ENCODE results near the gene CEMIP. TPM values are rescaled to one million over a fixed set of nuclear protein-coding genes. Genes with fewer than 3 reads are reported as not detected.

The CEMIP gene
- total and polyA plus RNA-seq, 2 of the 8 experiments (the other 6 are each of a cell fraction or from before 2014, with no cell fraction given) = 0.11 to 0.60 TPM

DNA sequence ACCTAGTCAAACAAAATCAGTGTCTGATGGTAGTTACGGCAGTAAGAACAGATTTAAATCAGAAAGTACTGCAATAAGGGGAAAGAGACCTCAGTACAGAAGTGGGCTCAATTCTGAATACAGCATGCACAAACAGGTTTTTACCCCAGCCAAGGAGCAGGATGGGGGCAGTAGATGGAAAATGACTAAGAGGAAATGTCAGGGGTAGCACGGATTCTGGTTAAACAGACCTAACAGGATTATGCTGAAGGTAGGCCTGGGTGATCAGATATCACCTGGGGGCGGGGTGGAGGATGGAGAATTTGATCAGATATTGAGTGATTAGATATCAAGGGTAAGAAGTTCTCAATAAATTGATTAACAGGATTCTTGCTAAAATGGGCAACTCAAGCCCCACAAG, 191.5 kb downstream of the CEMIP start:
- Histone ChIP-seq H3K4me3 (ENCODE audit: extremely low read depth in 1 of 4, insufficient read depth in 2 of 4, low read depth in 3 of 4, low read length in 4 of 4) (no peak overlapping the region), H3K36me3 (ENCODE audit: control insufficient read depth in 2 of 4, insufficient read depth in 4 of 4, low read length in 3 of 4) (peaks cover 0 to 3% (median 0%) of the 10 kb centered on the region in 4 experiments; a peak in 1 of 8 replicates), H4K5ac (ENCODE audit: insufficient read length, low read depth, low read length) (no peak overlapping the region), H3K18ac (ENCODE audit: extremely low read depth, low read length) (no peak overlapping the region), H3K27me3 (replicated peaks in 1 of 4; ENCODE audit: control insufficient read depth in 3 of 4, extremely low read depth in 1 of 4, insufficient read depth in 3 of 4, low read length in 3 of 4) (no peaks in the 10 kb centered on the region), H2BK12ac (ENCODE audit: low read depth, low read length) (no peak overlapping the region), H3K9me3 (ENCODE audit: insufficient read depth in 2 of 2, low read depth in 1 of 2, low read length in 1 of 2) (no peaks in the 10 kb centered on the region), H3K4me2 (ENCODE audit: insufficient read depth in 1 of 2, low read depth in 2 of 2, low read length in 2 of 2) (peak overlapping the region in 1 of 2 experiments; percentile 43; a peak in 1 of 4 replicates), H2BK20ac (ENCODE audit: low read length) (no peak overlapping the region), H3K79me1 (ENCODE audit: low read depth, low read length) (peaks cover 7% of the 10 kb centered on the region), H3K56ac (replicated peaks; ENCODE audit: insufficient read length, low read depth, low read length) (no peak overlapping the region), H3K27ac (ENCODE audit: low read depth, low read length) (no peak overlapping the region), H2BK5ac (ENCODE audit: low read depth, low read length) (no peak overlapping the region), H3K23me2 (ENCODE audit: low read depth, low read length) (no peaks in the 10 kb centered on the region), H3K4me1 (replicated peaks in 1 of 4; ENCODE audit: control insufficient read depth in 3 of 4, insufficient read depth in 4 of 4, low read length in 3 of 4) (peaks cover 13 to 30% (median 21%) of the 10 kb centered on the region in 4 experiments), H4K91ac (replicated peaks; ENCODE audit: insufficient read length, low read length) (no peak overlapping the region), H3K9ac (replicated peaks in 1 of 4; ENCODE audit: extremely low read depth in 1 of 4, low read depth in 3 of 4, low read length in 3 of 4) (no peak overlapping the region), H2AK5ac (ENCODE audit: low read depth, low read length) (no peak overlapping the region), H3K4ac (replicated peaks; ENCODE audit: insufficient read length, low read depth, low read length) (no peak overlapping the region), H2BK15ac (ENCODE audit: low read length) (no peak overlapping the region), H2AFZ (ENCODE audit: low read length) (no peak overlapping the region), H2BK120ac (replicated peaks; ENCODE audit: low read depth, low read length) (no peak overlapping the region), H3K79me2 (ENCODE audit: control insufficient read depth in 1 of 2, insufficient read depth in 2 of 2, low read length in 2 of 2) (peaks cover 0 to 15% of the 10 kb centered on the region in 2 experiments; a peak in 2 of 4 replicates), H3K23ac (ENCODE audit: insufficient read length) (no peak overlapping the region), H4K20me1 (replicated peaks in 1 of 2; ENCODE audit: control insufficient read depth in 1 of 2, insufficient read depth in 2 of 2, low read length in 2 of 2) (peaks cover 0 to 8% of the 10 kb centered on the region in 2 experiments), H4K8ac (ENCODE audit: extremely low read depth, insufficient read depth, low read length) (no peak overlapping the region), H3K14ac (ENCODE audit: insufficient read length) (no peak overlapping the region)
- CTCF ChIA-PET (ENCODE audit: partially characterized antibody) = interaction anchor here (0.5 to 5.9 kb wide), 40 partner anchors 9 to 516 kb away, joined by 3 to 94 read pairs (median 6); partner anchors contain the start of gene CEMIP
- DNase-seq (ENCODE audit: low read depth in 1 of 2, low spot score in 2 of 2) = no peak
- no peak for FAIRE-seq
- 85% methylated on average over 3 of the region's 3 CpGs; no CpG with 5 or more reads in 1 of the 2 experiments for WGBS, 2 experiments (ENCODE audit: extremely low coverage in 1 of 2, insufficient coverage in 1 of 2, insufficient read length in 1 of 2, insufficient replicate concordance in 2 of 2, low coverage in 1 of 2, low lambda C conversion rate in 2 of 2, missing lambda C conversion rate in 1 of 2)
- POLR2A ChIA-PET (ENCODE audit: partially characterized antibody) = interaction anchor here (0.9 kb wide), 1 partner anchor 111 kb away, joined by 3 read pairs; no protein-coding TSS in a partner anchor
- no peak for TF ChIP-seq BRCA1 (IDR thresholded peaks at IDR 0.05; ENCODE audit: low read depth, low read length)
- no peak for TF ChIP-seq CTBP2 (IDR thresholded peaks at IDR 0.05; ENCODE audit: borderline replicate concordance, insufficient read depth, insufficient read length, low read length)
- TF ChIP-seq YY1 (IDR thresholded peaks at IDR 0.05; ENCODE audit: low read depth, low read length) = no peak
- TF ChIP-seq HDAC2 (IDR thresholded peaks at IDR 0.05; ENCODE audit: borderline replicate concordance in 1 of 2, low read depth in 2 of 2, low read length in 2 of 2) = no peak
- TF ChIP-seq, protein P1, sequence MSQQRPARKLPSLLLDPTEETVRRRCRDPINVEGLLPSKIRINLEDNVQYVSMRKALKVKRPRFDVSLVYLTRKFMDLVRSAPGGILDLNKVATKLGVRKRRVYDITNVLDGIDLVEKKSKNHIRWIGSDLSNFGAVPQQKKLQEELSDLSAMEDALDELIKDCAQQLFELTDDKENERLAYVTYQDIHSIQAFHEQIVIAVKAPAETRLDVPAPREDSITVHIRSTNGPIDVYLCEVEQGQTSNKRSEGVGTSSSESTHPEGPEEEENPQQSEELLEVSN (IDR thresholded peaks at IDR 0.05) = no peak
- TF ChIP-seq KDM4A (IDR thresholded peaks at IDR 0.05; ENCODE audit: low read depth, low read length, severe bottlenecking) = no peak
- TF ChIP-seq EZH2 (IDR thresholded peaks at IDR 0.05; ENCODE audit: low read depth, low read length, severe bottlenecking) = no peak
- TF ChIP-seq TBP (IDR thresholded peaks at IDR 0.05; ENCODE audit: low read depth, low read length) = no peak
- no peak for TF ChIP-seq BACH1 (IDR thresholded peaks at IDR 0.05; ENCODE audit: low read length)
- no peak for TF ChIP-seq SP4 (IDR thresholded peaks at IDR 0.05; ENCODE audit: low read length)
- no peak for TF ChIP-seq USF2 (IDR thresholded peaks at IDR 0.05; ENCODE audit: low read length)
- TF ChIP-seq GABPA (IDR thresholded peaks at IDR 0.05; ENCODE audit: borderline replicate concordance, insufficient read depth, low read length) = no peak
